Naive thymus-derived CD8-positive, alpha-beta T cell (primary cell): ENCODE results near the gene SDC3. TPM values are rescaled to one million over a fixed set of nuclear protein-coding genes. Genes with fewer than 3 reads are reported as not detected.

ENCODE experiments used
- ATAC-seq, 2 donors: fragments of 150-1000 bp; cut with Tn5 transposase in 1 of 2; sonication (Bioruptor Pico), chemical (Tn5 transposase) in 1 of 2; 1 replicate in 1 of 2; 2 replicates in 1 of 2; pipeline ENCODE4 v1.10.0; 2021; ENCODE audit warnings: mild to moderate bottlenecking in 2 of 2, moderate library complexity in 2 of 2
- POLR2A ChIA-PET: fragments of 350-600 bp; sonication (Branson Sonifier 250); formaldehyde crosslinking; loops from one replicate; lab custom pipeline; 2021; ENCODE audit warnings: antibody characterized with exemption; lab: Charles Lee
- DNase-seq, 10 donors: peaks; one replicate each; pipeline versions ENCODE4 v3.0.0 to v3.0.0-alpha.2; 2020 to 2022
- H3K27ac Mint-ChIP-seq, 10 donors: one replicate each; pipeline ENCODE4 v1.8.0; 2020 to 2022; ENCODE audit warnings: mild to moderate bottlenecking in 10 of 10, mixed read lengths in 10 of 10, moderate library complexity in 4 of 10, inconsistent platforms in 1 of 10
- H3K27me3 Mint-ChIP-seq, 5 donors: one replicate each; pipeline ENCODE4 v1.8.0; 2021 to 2022; ENCODE audit warnings: mixed read lengths in 5 of 5
- H3K36me3 Mint-ChIP-seq, 3 donors: one replicate each; pipeline ENCODE4 v1.8.0; 2020 to 2022; ENCODE audit warnings: mixed read lengths in 3 of 3, mild to moderate bottlenecking in 2 of 3, inconsistent platforms in 1 of 3
- H3K4me1 Mint-ChIP-seq, 4 donors: one replicate each; pipeline ENCODE4 v1.8.0; 2021 to 2022; ENCODE audit warnings: mixed read lengths in 4 of 4
- H3K4me3 Mint-ChIP-seq, 10 donors: one replicate each; pipeline ENCODE4 v1.8.0; 2020 to 2022; ENCODE audit warnings: mild to moderate bottlenecking in 10 of 10, mixed read lengths in 10 of 10, moderate library complexity in 6 of 10, inconsistent platforms in 1 of 10
- H3K9me3 Mint-ChIP-seq, 9 donors: one replicate each; pipeline ENCODE4 v1.8.0; 2020 to 2022; ENCODE audit warnings: mixed read lengths in 9 of 9, mild to moderate bottlenecking in 3 of 9, inconsistent platforms in 1 of 9, moderate library complexity in 1 of 9
- polyA plus RNA-seq, 3 donors: library from polyadenylated mRNA; unstranded; fragments of 300-500 nt; fragmentation: Illumina TruSeq; gene quantifications; one replicate each; pipeline ENCODE4 v1.2.3, GENCODE V29; 2021
- total RNA-seq, 8 experiments: library from RNA in 2 of 8; stranded (reverse) in 2 of 8; gene quantifications; one replicate each; pipeline ENCODE4 v1.2.3 and lab custom pipeline; 2021 to 2026

Gene SDC3
- total and polyA plus RNA-seq, 5 experiments from 2014 or later, result 0.16 to 0.66 TPM; not detected in 3

GRCh38 chr1:30881319-30882181, 27.0 kb downstream of the SDC3 start:
- POLR2A ChIA-PET, result no interaction called here
- DNase-seq, result peak in 1 of 10 donors; percentile 6
- no peaks in the 10 kb centered on the region for H3K36me3 Mint-ChIP-seq
- H3K4me3 Mint-ChIP-seq, result no peak overlapping the region
- peaks cover 6 to 47% (median 20%) of the 10 kb centered on the region in 5 donors for H3K27me3 Mint-ChIP-seq
- peaks cover 0 to 1% (median 0%) of the 10 kb centered on the region in 9 donors for H3K9me3 Mint-ChIP-seq
- H3K27ac Mint-ChIP-seq, result peak overlapping the region in 2 of 10 donors; percentile 40 to 87
- peaks cover 0 to 5% (median 1%) of the 10 kb centered on the region in 4 donors for H3K4me1 Mint-ChIP-seq
- ATAC-seq, result peak; percentile 18 to 30

GRCh38 chr1:30880678-30881318, 27.8 kb downstream of the SDC3 start:
- H3K9me3 Mint-ChIP-seq, result peaks cover 0 to 1% (median 0%) of the 10 kb centered on the region in 9 donors
- ATAC-seq, result no peak

GRCh38 chr1:30879940-30880677, 28.4 kb downstream of the SDC3 start:
- H3K4me1 Mint-ChIP-seq, result peaks cover 0 to 5% (median 1%) of the 10 kb centered on the region in 4 donors
- DNase-seq, result no peak
- peaks cover 0 to 2% (median 0%) of the 10 kb centered on the region in 9 donors for H3K9me3 Mint-ChIP-seq
- no peak overlapping the region for H3K4me3 Mint-ChIP-seq
- ATAC-seq, result no peak
- peak overlapping the region in 1 of 10 donors; percentile 4 for H3K27ac Mint-ChIP-seq
- H3K36me3 Mint-ChIP-seq, result no peaks in the 10 kb centered on the region
- POLR2A ChIA-PET, result no interaction called here
- peaks cover 10 to 61% (median 28%) of the 10 kb centered on the region in 5 donors for H3K27me3 Mint-ChIP-seq

More at GRCh38 chr1:30880678-30881318, 27.8 kb downstream of the SDC3 start:
- Mint-ChIP-seq H3K27me3 (peaks cover 10 to 54% (median 23%) of the 10 kb centered on the region in 5 donors), H3K4me3 (no peak overlapping the region), H3K4me1 (peaks cover 0 to 5% (median 1%) of the 10 kb centered on the region in 4 donors), H3K36me3 (no peaks in the 10 kb centered on the region), H3K27ac (peak overlapping the region in 1 of 10 donors; percentile 87)
- POLR2A ChIA-PET, result no interaction called here
- DNase-seq, result no peak

GRCh38 chr1:30879126-30879786, 29.3 kb downstream of the SDC3 start:
- H3K9me3 Mint-ChIP-seq, result peaks cover 0 to 2% (median 0%) of the 10 kb centered on the region in 9 donors
- H3K27me3 Mint-ChIP-seq, result peaks cover 10 to 63% (median 28%) of the 10 kb centered on the region in 5 donors
- no peak for DNase-seq
- POLR2A ChIA-PET, result no interaction called here
- no peak for ATAC-seq
- H3K36me3 Mint-ChIP-seq, result no peaks in the 10 kb centered on the region
- H3K4me3 Mint-ChIP-seq, result no peak overlapping the region
- H3K27ac Mint-ChIP-seq, result no peak overlapping the region
- H3K4me1 Mint-ChIP-seq, result peaks cover 0 to 5% (median 1%) of the 10 kb centered on the region in 4 donors

DNA sequence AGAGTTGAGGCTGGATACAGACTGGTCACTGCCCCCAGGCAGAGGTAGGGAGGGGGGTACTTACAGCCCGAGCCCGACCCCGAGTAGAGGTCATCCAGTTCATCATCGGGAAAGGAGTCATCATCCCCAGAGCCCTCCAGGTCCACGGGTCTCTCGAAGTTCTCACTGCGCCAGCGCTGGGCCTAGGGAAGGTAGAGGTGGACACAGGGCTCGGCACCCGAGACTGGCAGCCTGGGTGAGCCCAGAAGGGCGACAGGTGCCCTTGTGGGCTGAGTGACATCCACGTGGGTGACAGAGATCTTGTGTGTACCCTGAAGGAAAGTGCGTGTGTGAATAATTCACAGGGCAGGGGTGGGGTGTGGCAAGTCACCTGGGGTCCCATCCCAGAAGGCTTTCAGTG, 30.0 kb downstream of the SDC3 start:
- peaks cover 0 to 5% (median 1%) of the 10 kb centered on the region in 4 donors for H3K4me1 Mint-ChIP-seq
- H3K36me3 Mint-ChIP-seq, result no peaks in the 10 kb centered on the region
- no peak for ATAC-seq
- peaks cover 0 to 6% (median 0%) of the 10 kb centered on the region in 9 donors for H3K9me3 Mint-ChIP-seq
- POLR2A ChIA-PET, result no interaction called here
- H3K4me3 Mint-ChIP-seq, result no peak overlapping the region
- DNase-seq, result no peak
- H3K27me3 Mint-ChIP-seq, result peaks cover 10 to 63% (median 31%) of the 10 kb centered on the region in 5 donors
- H3K27ac Mint-ChIP-seq, result no peak overlapping the region

DNA sequence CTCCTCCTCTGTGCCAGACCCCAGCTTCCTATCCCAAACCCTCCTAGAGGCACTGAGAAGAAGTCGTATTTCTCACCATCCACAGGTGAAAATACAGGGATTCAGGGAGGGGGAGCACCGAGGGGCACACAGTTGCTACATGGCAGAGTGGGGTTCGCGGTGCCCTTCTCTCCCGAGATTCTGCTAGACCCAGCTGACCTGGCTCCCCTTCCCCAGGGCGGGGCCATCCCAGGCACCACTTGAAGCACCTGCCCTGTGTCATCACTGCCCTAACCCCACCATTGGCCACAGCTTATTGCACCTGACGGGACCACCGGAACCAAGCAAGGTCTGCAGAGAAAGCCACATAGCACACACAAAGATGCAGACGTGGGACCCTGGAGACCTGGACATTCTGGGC, 30.5 kb downstream of the SDC3 start:
- H3K9me3 Mint-ChIP-seq, result peaks cover 0 to 10% (median 0%) of the 10 kb centered on the region in 9 donors
- H3K27ac Mint-ChIP-seq, result no peak overlapping the region
- H3K4me3 Mint-ChIP-seq, result no peak overlapping the region
- ATAC-seq (no peak), DNase-seq (no peak)
- peaks cover 10 to 63% (median 31%) of the 10 kb centered on the region in 5 donors for H3K27me3 Mint-ChIP-seq
- no peaks in the 10 kb centered on the region for H3K36me3 Mint-ChIP-seq
- POLR2A ChIA-PET, result no interaction called here
- peaks cover 0 to 5% (median 1%) of the 10 kb centered on the region in 4 donors for H3K4me1 Mint-ChIP-seq

DNA sequence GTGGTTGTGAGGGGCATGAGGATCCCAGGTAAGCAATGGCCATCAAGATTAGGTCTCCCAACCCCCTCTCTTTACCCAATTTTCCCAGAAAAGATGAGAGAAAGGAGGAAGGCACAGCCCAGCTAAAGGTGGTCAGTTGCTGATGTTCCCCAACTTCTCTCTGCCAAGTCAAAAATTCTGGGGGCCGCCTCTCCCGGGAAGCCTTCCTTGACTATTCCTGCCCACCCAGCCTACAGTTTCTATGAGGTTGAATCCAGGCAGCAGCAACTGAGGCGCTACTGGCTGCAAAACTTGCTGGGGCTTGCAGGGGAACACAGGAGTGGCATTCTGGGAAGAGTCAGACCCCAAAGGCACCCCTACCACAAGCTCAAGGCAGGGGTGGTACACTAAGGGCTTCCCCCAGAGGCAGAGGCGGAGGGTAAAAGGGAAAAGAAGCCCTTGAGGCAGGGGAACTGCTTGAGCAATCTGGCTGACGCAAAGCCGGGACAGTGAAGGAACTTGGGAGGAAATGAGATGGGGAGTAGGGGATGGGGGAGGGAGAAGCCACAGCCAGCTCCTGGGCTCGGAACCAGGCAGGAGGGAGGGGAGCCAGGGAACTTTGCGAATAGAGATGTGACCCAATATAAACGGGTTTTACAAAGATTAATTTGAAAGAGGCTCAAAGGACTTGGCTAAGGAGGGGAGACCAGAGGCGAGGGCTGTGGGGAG, 31.2 kb downstream of the SDC3 start:
- Mint-ChIP-seq H3K27me3 (peaks cover 10 to 59% (median 31%) of the 10 kb centered on the region in 5 donors), H3K4me1 (peaks cover 0 to 5% (median 2%) of the 10 kb centered on the region in 4 donors), H3K9me3 (peaks cover 0 to 16% (median 0%) of the 10 kb centered on the region in 9 donors), H3K4me3 (no peak overlapping the region), H3K36me3 (peaks cover 0 to 3% (median 0%) of the 10 kb centered on the region in 3 donors), H3K27ac (no peak overlapping the region)
- ATAC-seq, result no peak
- no peak for DNase-seq
- POLR2A ChIA-PET, result no interaction called here

- Mint-ChIP-seq H3K9me3 (peaks cover 0 to 23% (median 0%) of the 10 kb centered on the region in 9 donors), H3K36me3 (peaks cover 0 to 6% (median 0%) of the 10 kb centered on the region in 3 donors), H3K4me1 (peaks cover 0 to 5% (median 3%) of the 10 kb centered on the region in 4 donors), H3K4me3 (no peak overlapping the region), H3K27ac (no peak overlapping the region), H3K27me3 (peaks cover 8 to 52% (median 27%) of the 10 kb centered on the region in 5 donors)
- POLR2A ChIA-PET, result no interaction called here
- ATAC-seq (no peak), DNase-seq (no peak)
Observed at GRCh38 chr1:30876451-30877204, 31.9 kb downstream of the SDC3 start.

GRCh38 chr1:30875916-30876315, 32.6 kb downstream of the SDC3 start:
- Mint-ChIP-seq H3K9me3 (peaks cover 0 to 24% (median 0%) of the 10 kb centered on the region in 9 donors), H3K4me3 (no peak overlapping the region), H3K4me1 (peaks cover 0 to 3% (median under 1%) of the 10 kb centered on the region in 4 donors), H3K36me3 (peaks cover 0 to 6% (median 0%) of the 10 kb centered on the region in 3 donors), H3K27ac (peak overlapping the region in 1 of 10 donors; percentile 27), H3K27me3 (peaks cover 8 to 47% (median 23%) of the 10 kb centered on the region in 5 donors)
- DNase-seq (no peak), ATAC-seq (no peak)
- POLR2A ChIA-PET, result no interaction called here

GRCh38 chr1:30875197-30875596, 33.4 kb downstream of the SDC3 start:
- H3K4me3 Mint-ChIP-seq, result no peak overlapping the region

DNA sequence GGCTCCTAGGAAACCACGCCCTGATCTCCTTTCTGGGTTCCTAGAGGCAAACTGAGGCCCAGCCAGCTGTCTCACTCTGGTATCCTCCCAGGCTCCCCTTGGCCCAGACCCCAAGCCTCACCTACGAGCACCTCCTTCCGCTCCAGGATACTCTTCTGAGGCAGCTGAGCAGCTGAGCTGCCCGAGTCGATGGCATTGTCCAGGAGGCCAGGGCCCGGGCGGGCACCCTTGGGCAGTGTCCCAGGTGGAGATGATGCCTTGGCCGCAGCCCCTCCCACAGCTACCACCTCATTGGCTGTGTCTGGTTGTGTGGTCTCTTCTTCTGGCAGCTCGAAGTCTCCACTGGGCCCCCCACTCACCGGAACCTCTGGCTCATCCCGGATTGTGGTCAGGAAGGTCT, 34.4 kb downstream of the SDC3 start:
- Mint-ChIP-seq H3K27ac (no peak overlapping the region), H3K9me3 (peaks cover 0 to 24% (median 0%) of the 10 kb centered on the region in 9 donors), H3K4me1 (peaks cover 2 to 4% (median 2%) of the 10 kb centered on the region in 4 donors), H3K4me3 (no peak overlapping the region), H3K36me3 (peaks cover 0 to 6% (median 0%) of the 10 kb centered on the region in 3 donors), H3K27me3 (peaks cover 8 to 36% (median 20%) of the 10 kb centered on the region in 5 donors)
- no peak for DNase-seq
- POLR2A ChIA-PET, result no interaction called here
- no peak for ATAC-seq

More at GRCh38 chr1:30875197-30875596, 33.4 kb downstream of the SDC3 start:
- H3K27me3 Mint-ChIP-seq, result peaks cover 8 to 47% (median 20%) of the 10 kb centered on the region in 5 donors
- H3K36me3 Mint-ChIP-seq, result peaks cover 0 to 6% (median 0%) of the 10 kb centered on the region in 3 donors
- DNase-seq (no peak), ATAC-seq (no peak)
- POLR2A ChIA-PET, result no interaction called here
- no peak overlapping the region for H3K27ac Mint-ChIP-seq
- H3K4me1 Mint-ChIP-seq, result peaks cover 0 to 3% (median 0%) of the 10 kb centered on the region in 4 donors
- peaks cover 0 to 24% (median 0%) of the 10 kb centered on the region in 9 donors for H3K9me3 Mint-ChIP-seq
